ENCODE measurements around the gene IFT27.

Gene IFT27

GRCh38 chr22:36796552-36797175 lies 20.7 kb upstream of the IFT27 start:
- DNase-seq: no peak

GRCh38 chr22:36795633-36796032 lies 19.7 kb upstream of the IFT27 start:
- no peak for DNase-seq

- peak; percentile 15 for DNase-seq
These were observed 14.7 kb upstream of the IFT27 start for GRCh38 chr22:36790648-36791047.

- DNase-seq: no peak
These were observed 11.5 kb upstream of the IFT27 start for GRCh38 chr22:36787204-36787988.

- no peak for DNase-seq
These were observed 7.8 kb upstream of the IFT27 start for GRCh38 chr22:36783743-36784142.

- peak; percentile 71 for DNase-seq
These were observed 6.0 kb upstream of the IFT27 start for GRCh38 chr22:36781656-36782627.

- no peak for DNase-seq
These were observed 2.1 kb upstream of the IFT27 start for GRCh38 chr22:36778020-36778419.

- peak; percentile 14 for DNase-seq
These were observed 803 bp upstream of the IFT27 start for GRCh38 chr22:36776722-36777121.

GRCh38 chr22:36775586-36775963 lies 344 bp downstream of the IFT27 start:
- DNase-seq: peak; percentile 13

- peak; percentile 64 for DNase-seq
These were observed 2.0 kb downstream of the IFT27 start for GRCh38 chr22:36773935-36774334.

GRCh38 chr22:36772451-36772850 lies 3.5 kb downstream of the IFT27 start:
- DNase-seq: no peak

GRCh38 chr22:36771356-36772063 lies 4.4 kb downstream of the IFT27 start:
- DNase-seq: no peak

- DNase-seq: no peak
These were observed 5.2 kb downstream of the IFT27 start for GRCh38 chr22:36770513-36771231.

GRCh38 chr22:36769541-36770512 lies 6.1 kb downstream of the IFT27 start:
- DNase-seq: no peak

GRCh38 chr22:36768616-36769015 lies 7.3 kb downstream of the IFT27 start:
- DNase-seq: no peak

GRCh38 chr22:36768141-36768540 lies 7.8 kb downstream of the IFT27 start:
- no peak for DNase-seq

GRCh38 chr22:36767035-36767775 lies 8.7 kb downstream of the IFT27 start:
- DNase-seq: no peak

- no peak for DNase-seq
These were observed 9.9 kb downstream of the IFT27 start for GRCh38 chr22:36765943-36766450.

GRCh38 chr22:36765131-36765942 lies 10.6 kb downstream of the IFT27 start:
- DNase-seq: no peak

All from hematopoietic multipotent progenitor cell treated with erythropoietin and hydrocortisone succinate and interleukin-3 and kit ligand, for 8 days (in vitro differentiated cells).